HG02973 (cell line): ENCODE results near the gene RABL2A.
"Not testable (repeated sequence)": the region's sequence is repeated elsewhere in the genome, so short reads cannot be mapped to it uniquely, and the experiment has no call there.

Experiments used
- ATAC-seq: cut with Tn5 transposase; IDR thresholded peaks from one replicate; pipeline ENCODE4 v1.9.1; 2021; ENCODE audit warnings: moderate library complexity; ENCODE audit not compliant: unreplicated experiment

The RABL2A gene

DNA sequence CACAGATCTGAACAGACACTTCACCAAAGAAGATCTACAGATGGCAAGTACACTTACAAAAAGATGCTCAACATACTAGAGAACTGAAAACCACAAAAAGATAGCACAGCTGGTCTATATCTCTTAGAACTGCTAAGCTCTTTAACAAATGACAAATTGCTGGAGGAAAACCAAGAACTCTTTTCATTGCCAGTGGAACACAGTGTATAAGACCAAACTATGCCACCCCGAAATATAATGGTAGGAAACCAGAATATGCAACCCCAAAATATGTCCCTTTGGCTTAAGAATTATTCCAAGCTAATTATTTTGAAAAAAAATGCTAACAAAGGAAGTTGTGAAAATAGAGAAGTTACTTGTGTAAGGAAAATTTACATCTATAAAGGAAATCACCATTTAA, 21.0 kb upstream of the RABL2A start:
- ATAC-seq, result not testable (repeated sequence)

DNA sequence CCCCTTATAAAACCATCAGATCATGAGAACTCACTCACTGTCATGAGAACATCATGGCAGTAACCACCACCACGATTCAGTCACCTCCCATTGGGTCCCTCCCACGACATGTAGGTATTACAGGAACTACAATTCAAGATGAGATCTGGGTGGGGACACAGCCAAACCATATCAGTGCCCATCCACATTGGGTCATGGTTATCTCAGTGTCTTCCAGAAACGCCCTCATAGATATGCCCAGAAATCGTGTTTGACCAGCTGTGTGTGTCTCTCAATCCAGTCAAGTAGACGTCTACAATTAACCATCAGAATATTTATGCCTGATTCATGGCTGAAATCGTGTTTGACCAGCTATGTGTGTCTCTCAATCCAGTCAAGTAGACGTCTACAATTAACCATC, 17.2 kb upstream of the RABL2A start:
- not testable (repeated sequence) for ATAC-seq

DNA sequence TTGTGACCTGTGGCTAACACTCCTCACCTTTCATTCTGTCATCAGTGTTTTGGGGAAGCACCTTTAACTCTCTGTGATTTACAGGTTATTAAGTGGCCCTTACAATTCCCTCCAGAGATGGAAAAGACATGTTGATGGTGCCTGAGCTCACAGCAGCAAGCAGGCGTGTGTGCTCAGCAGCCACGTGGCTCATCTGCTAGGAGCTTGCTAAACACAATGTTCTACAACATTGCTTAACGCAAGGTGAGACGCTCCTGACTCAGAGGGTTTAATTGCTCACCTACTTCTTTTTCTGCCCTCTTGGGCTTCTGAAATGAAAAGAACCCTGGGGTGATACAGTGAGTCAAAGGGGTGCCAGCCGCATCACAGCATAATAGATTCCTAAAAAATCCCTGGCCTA, 6.1 kb upstream of the RABL2A start:
- not testable (repeated sequence) for ATAC-seq

DNA sequence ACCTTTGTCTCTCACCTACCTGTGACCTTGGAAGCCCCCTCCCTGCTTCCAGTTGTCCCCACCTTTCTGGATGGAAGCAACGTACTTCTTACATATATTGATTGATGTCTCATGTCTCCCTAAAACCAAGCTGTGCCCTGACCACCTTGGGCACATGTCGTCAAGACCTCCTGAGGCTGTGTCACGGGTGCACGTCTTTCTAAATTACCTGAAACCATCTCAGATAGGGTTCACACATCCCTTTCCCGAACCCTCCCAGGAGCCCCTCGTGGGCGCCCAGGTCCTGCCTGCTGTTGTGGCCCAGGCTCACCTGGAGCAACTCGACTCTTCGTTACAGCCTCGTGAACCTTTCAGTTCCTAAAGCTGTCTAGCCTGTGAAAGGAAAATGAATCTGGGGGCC, 1.2 kb upstream of the RABL2A start:
- not testable (repeated sequence) for ATAC-seq

DNA sequence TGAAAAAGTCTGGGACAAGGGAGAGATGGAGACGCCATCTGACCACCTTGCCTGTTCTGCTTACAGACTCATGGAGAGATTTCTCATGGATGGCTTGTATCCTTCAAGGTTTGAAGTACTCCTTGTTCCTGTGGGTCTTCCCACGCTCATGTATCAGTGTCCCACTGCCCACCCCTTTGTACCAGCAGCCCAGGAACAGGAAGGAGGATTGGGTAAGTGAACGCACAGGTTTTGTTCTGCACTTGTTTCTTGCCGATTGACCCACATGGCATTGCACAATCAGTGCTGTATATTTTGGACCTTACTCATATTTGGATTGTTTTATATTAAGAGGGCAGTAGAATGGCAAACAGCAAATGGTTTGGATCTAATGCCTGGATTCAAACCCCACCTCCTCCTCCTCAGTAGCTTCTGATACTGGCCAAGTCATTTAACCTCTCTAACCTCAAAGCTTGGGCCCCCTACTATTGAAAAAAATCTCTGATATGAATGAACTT, 5.8 kb downstream of the RABL2A start:
- not testable (repeated sequence) for ATAC-seq

DNA sequence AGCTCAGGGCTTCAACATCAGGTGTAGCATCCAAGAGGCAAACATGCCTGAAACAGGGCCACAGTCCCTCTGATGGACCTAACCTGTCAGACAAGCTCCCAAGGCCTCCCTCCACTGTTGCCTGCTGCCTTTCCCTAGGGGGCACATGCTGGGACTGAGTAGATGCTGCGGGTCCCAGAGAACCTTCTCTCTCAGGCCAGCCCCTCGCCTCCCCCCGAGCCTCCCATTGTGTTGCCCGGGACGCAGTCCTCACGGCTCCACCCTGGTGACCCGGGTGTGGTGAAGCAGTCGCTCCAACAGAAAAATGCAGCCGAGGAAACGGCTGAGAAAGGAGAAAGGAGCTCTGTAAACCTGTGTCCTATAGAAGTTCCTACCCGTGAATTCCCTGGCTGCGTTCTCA, 8.3 kb downstream of the RABL2A start:
- ATAC-seq, result not testable (repeated sequence)

DNA sequence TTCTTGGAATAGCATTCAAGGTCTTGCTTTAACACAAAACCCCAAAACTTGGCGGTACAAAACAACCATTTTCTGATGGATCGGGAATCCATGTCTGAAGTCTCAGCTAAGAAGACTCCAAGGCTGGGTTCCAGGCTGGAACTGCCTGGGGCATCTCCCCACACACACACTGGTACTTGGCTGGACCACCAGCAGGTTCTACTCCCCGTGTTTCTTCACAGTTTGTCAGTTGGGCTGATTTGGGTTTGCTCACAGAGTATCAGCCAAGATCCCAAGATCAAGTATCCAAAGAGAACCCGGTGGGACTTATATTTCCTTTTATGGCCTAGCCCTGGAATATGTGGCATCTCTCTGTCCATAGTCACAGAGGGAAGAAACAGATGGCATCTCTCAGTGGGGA, 9.2 kb downstream of the RABL2A start:
- ATAC-seq, result not testable (repeated sequence)

DNA sequence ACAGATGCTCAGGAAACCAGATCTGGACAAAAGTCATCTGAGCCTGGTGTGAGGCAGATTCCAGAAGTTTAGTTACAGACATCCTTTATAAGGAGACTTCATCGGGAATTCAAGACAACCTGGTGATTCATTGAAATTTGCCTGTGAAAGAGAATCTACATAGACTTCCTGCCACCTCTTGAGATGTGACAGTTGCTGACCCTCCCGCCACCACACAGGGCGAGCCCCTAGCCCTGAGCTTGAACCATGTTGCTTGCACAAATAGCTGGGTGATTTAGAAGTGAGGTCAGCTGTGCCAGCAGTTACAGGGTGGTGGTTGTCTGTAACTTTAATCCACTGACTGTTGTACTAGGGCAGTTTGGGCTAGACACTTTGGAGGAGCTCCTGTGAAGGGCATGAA, 11.0 kb downstream of the RABL2A start:
- ATAC-seq, result not testable (repeated sequence)

DNA sequence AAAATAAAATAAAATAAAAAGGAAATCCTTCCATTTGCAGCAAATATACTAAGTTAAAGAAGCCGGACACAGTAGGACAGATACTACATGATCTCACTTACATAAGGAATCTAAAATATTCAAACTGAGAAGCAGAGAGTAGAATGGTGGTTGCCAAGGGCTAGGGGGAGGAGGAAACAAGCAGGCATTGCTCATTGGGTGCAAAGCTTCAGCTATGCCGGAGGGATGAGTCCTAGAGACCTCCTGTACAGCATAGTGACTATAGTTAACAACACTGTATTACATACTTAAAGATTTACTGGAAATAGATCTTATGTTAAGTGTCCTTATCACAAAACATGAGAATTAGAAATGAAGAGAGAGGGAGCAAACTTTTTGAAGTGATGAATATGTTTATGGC, 19.2 kb downstream of the RABL2A start:
- ATAC-seq, result not testable (repeated sequence)

DNA sequence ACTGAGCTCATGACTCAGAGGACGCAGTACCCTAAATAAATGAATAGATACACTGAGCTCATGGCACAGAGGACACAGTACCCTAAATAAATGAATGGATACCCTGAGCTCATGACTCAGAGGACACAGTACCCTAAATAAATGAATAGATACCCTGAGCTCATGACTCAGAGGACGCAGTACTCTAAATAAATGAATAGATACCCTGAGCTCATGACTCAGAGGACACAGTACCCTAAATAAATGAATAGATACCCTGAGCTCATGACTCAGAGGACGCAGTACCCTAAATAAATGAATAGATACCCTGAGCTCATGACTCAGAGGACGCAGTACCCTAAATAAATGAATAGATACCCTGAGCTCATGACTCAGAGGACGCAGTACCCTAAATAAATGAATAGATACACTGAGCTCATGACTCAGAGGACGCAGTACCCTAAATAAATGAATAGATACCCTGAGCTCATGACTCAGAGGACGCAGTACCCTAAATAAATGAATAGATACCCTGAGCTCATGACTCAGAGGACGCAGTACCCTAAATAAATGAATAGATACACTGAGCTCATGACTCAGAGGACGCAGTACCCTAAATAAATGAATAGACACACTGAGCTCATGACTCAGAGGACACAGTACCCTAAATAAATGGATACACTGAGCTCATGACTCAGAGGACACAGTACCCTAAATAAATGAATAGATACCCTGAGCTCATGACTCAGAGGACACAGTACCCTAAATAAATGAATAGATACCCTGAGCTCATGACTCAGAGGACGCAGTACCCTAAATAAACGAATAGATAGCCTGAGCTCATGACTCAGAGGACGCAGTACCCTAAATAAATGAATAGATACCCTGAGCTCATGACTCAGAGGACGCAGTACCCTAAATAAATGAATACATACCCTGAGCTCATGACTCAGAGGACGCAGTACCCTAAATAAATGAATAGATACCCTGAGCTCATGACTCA, 24.1 kb downstream of the RABL2A start:
- ATAC-seq, result not testable (repeated sequence)

DNA sequence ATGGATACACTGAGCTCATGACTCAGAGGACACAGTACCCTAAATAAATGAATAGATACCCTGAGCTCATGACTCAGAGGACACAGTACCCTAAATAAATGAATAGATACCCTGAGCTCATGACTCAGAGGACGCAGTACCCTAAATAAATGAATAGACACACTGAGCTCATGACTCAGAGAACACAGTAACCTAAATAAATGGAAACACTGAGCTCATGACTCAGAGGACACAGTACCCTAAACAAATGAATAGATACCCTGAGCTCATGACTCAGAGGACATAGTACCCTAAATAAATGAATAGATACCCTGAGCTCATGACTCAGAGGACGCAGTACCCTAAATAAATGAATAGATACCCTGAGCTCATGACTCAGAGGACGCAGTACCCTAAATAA, 25.5 kb downstream of the RABL2A start:
- ATAC-seq, result not testable (repeated sequence)

DNA sequence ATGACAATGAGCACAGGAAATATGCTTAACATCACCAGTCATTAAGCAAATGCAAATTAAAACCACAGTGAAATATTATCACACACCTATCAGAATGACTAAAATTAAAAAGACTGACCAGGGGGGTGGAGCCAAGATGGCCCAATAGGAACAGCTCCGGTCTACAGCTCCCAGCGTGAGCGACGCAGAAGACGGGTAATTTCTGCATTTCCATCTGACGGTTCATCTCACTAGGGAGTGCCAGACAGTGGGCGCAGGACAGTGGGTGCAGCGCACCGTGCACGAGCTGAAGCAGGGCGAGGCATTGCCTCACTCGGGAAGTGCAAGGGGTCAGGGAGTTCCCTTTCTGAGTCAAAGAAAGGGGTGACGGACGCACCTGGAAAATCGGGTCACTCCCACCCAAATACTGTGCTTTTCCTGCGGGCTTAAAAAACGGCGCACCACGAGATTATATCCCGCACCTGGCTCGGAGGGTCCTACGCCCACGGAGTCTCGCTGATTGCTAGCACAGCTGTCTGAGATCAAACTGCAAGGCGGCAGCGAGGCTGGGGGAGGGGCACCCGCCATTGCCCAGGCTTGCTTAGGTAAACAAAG, 29.1 kb downstream of the RABL2A start:
- peak; percentile 73 for ATAC-seq

DNA sequence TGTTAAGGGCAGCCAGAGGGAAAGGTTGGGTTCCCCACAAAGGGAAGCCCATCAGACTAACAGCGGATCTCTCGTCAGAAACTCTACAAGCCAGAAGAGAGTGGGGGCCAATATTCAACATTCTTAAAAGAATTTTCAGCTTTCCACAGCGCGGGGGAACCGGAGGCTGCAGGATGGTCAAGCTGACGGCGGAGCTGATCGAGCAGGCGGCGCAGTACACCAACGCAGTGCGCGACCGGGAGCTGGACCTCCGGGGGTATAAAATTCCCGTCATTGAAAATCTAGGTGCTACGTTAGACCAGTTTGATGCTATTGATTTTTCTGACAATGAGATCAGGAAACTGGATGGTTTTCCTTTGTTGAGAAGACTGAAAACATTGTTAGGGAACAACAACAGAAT, 30.7 kb downstream of the RABL2A start:
- not testable (repeated sequence) for ATAC-seq

DNA sequence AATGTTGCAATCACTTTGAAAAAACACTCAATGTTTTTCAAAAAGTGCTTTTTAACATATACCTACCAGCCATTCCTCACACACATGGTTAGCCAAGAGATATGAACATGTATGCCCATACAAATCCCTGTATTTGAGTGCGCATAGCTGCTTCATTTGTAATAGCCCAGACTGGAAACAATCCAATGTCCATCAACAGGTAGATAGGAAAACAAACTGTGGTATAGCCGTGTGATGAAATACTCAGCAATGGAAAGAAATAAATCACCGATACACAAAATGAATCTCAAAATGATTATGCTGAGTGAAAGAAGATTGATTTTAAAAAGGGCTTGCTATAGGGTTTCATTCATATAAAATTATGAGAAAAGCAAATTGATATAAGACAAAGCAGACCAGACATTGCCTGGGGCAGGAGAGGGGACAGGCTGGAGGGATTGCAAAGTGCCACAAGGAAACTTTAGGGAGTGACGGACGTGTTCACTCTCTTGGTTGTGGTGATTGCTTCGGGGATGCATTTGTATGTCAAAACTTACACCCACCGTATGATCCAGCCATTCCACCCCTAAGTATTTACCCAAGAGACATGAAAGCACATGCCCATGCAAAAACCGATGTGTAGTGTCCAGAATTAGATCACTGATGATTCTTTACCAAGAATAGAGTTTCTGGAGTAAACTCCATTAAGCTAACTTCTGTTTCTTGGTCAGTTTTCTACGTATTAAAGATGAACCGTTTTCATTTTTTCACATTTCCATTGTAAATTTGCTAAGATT, 36.4 kb downstream of the RABL2A start:
- not testable (repeated sequence) for ATAC-seq

DNA sequence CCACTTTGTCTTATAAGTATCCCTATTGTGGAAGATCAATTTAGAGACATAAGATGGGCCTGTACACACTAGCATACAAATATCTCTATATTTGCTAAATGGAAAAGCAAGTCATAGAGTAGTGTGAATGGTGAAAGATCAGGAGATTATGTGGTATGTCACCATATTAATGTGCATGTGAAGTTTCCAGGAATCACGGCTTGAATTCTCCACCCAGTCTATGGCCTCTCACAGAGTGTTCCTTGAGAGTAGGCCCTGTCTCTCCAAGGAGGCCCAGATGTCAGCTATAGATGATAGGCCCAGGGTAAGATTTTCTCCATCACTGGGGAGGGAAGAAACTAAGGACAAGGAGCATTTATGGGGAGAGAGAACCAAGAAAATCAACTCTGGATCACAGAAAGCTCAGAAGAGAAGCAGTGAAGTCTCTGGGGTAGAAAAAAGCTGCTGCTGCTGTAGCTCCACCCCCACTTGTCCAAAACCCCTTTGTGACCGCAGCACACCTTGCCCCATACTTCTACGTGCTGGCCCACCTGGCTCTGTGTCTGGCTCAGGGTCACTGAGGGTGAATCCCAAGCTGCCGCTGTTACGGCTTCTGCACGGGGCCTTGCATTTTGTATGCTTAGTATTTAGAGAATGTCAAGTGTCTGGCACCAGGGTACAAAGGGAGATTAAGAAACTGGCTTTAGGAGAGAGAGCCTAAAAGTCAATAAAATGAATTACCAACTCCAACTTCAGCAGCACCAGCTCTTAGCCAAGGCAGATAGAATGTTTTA, 37.9 kb downstream of the RABL2A start:
- not testable (repeated sequence) for ATAC-seq

DNA sequence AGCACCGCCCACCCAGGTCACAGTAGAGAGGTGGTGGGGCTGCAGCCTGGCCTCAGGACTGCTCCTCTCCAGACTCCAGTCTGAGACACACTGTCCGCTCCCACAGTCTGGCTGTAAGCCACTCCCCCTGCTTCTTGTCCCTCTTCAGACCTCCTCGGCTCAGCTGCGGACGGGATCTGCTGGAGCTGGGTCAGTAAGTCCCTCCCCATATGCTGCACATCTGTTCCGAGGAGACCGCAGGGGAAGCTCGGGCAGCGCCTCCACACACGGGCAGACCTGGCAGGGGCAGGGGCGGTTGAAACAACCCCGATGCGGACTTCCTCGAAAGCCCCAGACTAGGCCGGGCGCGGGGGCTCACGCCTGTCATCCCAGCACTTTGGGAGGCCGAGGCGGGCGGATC, 41.9 kb downstream of the RABL2A start:
- not testable (repeated sequence) for ATAC-seq

DNA sequence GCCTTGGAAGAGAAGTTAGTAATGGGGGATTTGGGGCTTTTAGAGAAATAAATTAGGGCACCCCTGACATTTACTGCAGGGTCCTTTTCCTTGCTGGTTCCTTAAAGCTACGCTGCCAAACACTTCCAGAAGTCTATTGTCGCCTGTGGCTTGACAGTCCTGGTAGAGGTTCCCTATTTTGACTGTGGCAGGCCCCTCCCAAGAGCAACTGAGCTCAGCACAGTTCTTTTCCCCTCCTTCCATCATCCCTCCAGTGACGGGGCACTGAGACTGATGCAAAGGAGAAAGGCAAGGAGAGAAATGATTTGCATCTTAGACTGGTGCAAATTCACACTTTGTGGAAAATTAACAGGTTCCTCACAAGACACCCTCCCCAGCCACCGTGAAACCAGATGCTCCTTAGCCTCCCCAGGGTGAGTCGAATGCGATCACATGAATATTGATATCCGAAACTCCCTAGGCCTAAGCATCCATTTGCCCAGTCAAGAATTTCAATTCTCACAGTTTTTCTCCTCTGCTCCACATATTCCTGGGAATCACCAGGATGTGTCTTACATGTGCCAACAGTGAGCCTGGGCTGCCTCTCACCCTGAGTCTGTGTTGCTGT, 45.4 kb downstream of the RABL2A start:
- ATAC-seq, result no peak

DNA sequence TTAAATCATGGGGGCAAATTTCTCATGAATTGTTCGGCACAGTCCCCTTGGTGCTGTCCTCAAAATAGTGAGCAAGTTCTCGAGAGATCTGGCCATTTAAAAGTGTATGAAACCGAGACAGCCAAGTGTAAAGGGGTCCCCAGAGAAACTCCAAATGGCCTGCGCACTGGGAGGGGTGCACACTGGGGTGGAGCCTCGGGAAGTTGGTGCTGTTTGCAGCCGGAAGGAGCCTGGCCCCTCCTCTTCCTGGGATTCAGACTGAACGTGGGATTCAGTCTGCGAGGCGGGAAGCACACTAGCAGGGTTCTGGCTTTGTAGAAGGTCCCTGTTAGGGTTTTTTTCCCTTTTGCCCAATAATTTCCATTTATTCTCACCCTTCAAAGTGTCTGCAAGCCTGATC, 48.8 kb downstream of the RABL2A start:
- ATAC-seq, result no peak

DNA sequence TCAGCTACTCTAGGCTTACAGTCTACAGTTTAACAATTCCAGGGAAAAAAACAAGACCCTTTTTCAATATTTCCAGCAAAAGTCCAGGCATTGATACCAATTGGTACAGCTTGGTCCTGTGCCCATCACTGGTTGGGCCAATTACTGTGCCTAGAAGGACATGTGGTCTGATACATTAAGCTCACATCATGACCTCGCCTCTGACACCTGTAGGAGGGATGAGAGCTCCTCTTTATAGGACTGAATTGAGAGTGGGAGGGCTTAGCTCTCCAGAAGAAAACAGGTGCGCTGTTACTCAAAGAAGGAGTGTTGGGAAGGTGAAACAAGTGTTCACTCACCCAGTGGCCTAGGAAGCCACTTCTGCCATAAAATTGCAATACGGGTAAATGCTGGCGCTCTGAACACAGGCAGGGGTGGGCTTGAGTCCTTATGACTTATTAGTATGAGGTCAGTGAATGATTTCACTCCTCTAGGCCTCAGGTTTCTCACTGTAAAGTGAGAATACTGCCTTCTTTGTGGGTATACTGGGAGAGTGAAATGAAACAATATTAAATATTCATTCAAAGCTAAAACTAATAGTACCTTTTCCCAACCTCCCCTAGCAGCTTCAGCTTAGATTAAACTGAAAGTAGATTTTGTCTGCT, 49.7 kb downstream of the RABL2A start:
- ATAC-seq, result no peak

DNA sequence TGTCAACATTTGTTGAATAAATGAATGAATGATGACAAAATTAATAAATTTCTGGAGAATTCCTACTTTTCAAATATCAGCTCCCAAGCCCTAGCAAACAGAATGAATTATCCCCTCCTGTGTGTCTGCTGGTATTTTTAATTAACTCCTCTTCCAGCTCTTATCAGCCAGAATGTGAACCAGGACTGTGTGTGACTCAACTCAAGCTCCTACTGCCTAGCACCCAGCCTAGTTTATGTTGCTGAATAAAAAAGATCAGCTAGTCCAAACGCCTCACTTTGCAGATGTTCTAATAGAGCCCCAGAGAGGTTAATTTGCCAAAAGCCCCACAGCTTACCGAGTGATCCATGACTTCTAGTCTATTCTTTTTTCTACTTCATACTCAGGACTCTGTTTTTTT, 50.3 kb downstream of the RABL2A start:
- no peak for ATAC-seq
